HepG2 (cell line): Measurements from ENCODE around the gene TOP3B. TPM values are rescaled to one million over a fixed set of nuclear protein-coding genes. Genes with fewer than 3 reads are reported as not detected.

Source experiments
- ATAC-seq: fragments of 200-7000 bp; cut with Tn5 transposase; 3 replicates; pipeline ENCODE4 v1.9.1; 2020; ENCODE audit warnings: mild to moderate bottlenecking, moderate library complexity
- BruUV-seq: library from RNA; stranded (reverse); fragments of 400-500 nt; replicated peaks from 2 replicates; lab custom pipeline; 2021; lab: Mats Ljungman, UMichigan
- CTCF ChIA-PET: fragments of 300-600 bp; formaldehyde crosslinking; extraction: SDS; loops from one replicate; lab custom pipeline; 2021; ENCODE audit warnings: low total read pairs, inconsistent platforms, low intra/inter-chr PET ratio; lab: Yijun Ruan, JAX
- POLR2A ChIA-PET: fragments of 350-600 bp; sonication (Branson Sonifier 250); formaldehyde crosslinking; loops from one replicate; lab custom pipeline; 2020; ENCODE audit warnings: antibody characterized with exemption, inconsistent platforms; lab: Yijun Ruan, JAX
- DNase-seq: peaks from one replicate; pipeline ENCODE4 v3.0.0-alpha.2; 2015; ENCODE audit warnings: low spot score
- FAIRE-seq: peaks from 3 replicates; lab custom pipeline; 2011; peaks lifted over from hg19 to GRCh38; lab: Jason Lieb, UNC
- H2AFZ ChIP-seq: one replicate; pipeline ENCODE4 v1.6.1; 2011; ENCODE audit warnings: low read length, inconsistent platforms
- H3K27ac ChIP-seq: fragments of 300-600 bp; 3 replicates; pipeline ENCODE4 v1.8.0; 2011; ENCODE audit warnings: mixed run types, mild to moderate bottlenecking, mixed read lengths, low read length, inconsistent platforms; ENCODE audit not compliant: insufficient read depth; ENCODE audit errors: extremely low read length
- H3K27me3 ChIP-seq, 2 experiments: fragments of 200-600 bp in 1 of 2; 2 replicates in 1 of 2; 3 replicates in 1 of 2; pipeline versions ENCODE4 v1.6.0 to v1.8.0; 2011; ENCODE audit warnings: low read length in 2 of 2, mild to moderate bottlenecking in 2 of 2, moderate library complexity in 2 of 2, inconsistent platforms in 1 of 2; ENCODE audit not compliant: insufficient read depth in 2 of 2, control insufficient read depth in 1 of 2
- H3K36me3 ChIP-seq, 2 experiments: fragments of 200-600 bp in 1 of 2; replicated peaks in 1 of 2; 2 replicates in 1 of 2; 3 replicates in 1 of 2; pipeline versions ENCODE4 v1.5.1 to v1.8.0; 2011; ENCODE audit warnings: low read length in 2 of 2, inconsistent platforms in 1 of 2; ENCODE audit not compliant: insufficient read depth in 2 of 2, control insufficient read depth in 1 of 2
- H3K4me1 ChIP-seq: 2 replicates; pipeline ENCODE4 v1.5.1; 2012; ENCODE audit warnings: low read length, inconsistent platforms; ENCODE audit not compliant: insufficient read depth
- H3K4me2 ChIP-seq: 2 replicates; pipeline ENCODE4 v1.6.0; 2011; ENCODE audit warnings: low read depth, low read length, inconsistent platforms
- H3K4me3 ChIP-seq, 3 experiments: fragments of 200-600 bp in 1 of 3; sonication (generic), shearing (Covaris generic) in 1 of 3; replicated peaks in 1 of 3; 2 replicates each; pipeline ENCODE4 v1.5.1; 2011 to 2016; ENCODE audit warnings: low read length in 3 of 3, inconsistent platforms in 2 of 3, low read depth in 2 of 3, mild to moderate bottlenecking in 2 of 3, control low read depth in 1 of 3, mixed read lengths in 1 of 3; ENCODE audit not compliant: insufficient read depth in 1 of 3
- H3K79me2 ChIP-seq: one replicate; pipeline ENCODE4 v1.6.1; 2011; ENCODE audit warnings: low read length, inconsistent platforms; ENCODE audit not compliant: insufficient read depth
- H3K9ac ChIP-seq: 2 replicates; pipeline ENCODE4 v1.6.0; 2011; ENCODE audit warnings: mild to moderate bottlenecking, low read depth, low read length, inconsistent platforms; ENCODE audit not compliant: insufficient read depth
- H3K9me3 ChIP-seq: 2 replicates; pipeline ENCODE4 v1.5.1; 2012; ENCODE audit warnings: mild to moderate bottlenecking, low read length
- H4K20me1 ChIP-seq: 2 replicates; pipeline ENCODE4 v1.6.0; 2011; ENCODE audit warnings: inconsistent platforms, mild to moderate bottlenecking, low read length, moderate library complexity; ENCODE audit not compliant: insufficient read depth
- TCF12 ChIP-seq, 2 experiments: fragments of 450-650 bp in 1 of 2; sonication (generic) in 1 of 2; formaldehyde crosslinking in 1 of 2; IDR thresholded peaks; 2 replicates each; pipeline versions ENCODE4 v1.6.1 to v1.8.0; 2017 to 2022; ENCODE audit warnings: antibody characterized with exemption in 1 of 2, mild to moderate bottlenecking in 1 of 2, missing genetic modification reagents in 1 of 2, moderate library complexity in 1 of 2
- ZNF124 ChIP-seq: sonication (generic); formaldehyde crosslinking; IDR thresholded peaks from 2 replicates; pipeline ENCODE4 v1.4.0; 2020; ENCODE audit warnings: missing genetic modification reagents
- WGBS: methylation state at CpG from one replicate; pipeline ENCODE4 v1.1.6; 2017; ENCODE audit warnings: low lambda C conversion rate; 5-methylcytosine and 5-hydroxymethylcytosine counted together
- in situ Hi-C: cut with HindIII; loops from 2 replicates; pipeline ENCODE4 v1.10.0; 2017; ENCODE audit warnings: low pct_unique_long_range_greater_than_20kb; ENCODE audit not compliant: extremely low pct_ligation_motif_present
- intact Hi-C: fragments of 100-400 bp; cut with micrococcal nuclease; formaldehyde crosslinking; loops from one replicate; pipeline ENCODE4 v1.10.0; 2022; ENCODE audit not compliant: unreplicated experiment
- polyA plus RNA-seq, 8 experiments: library from polyadenylated mRNA; depleted of rRNA in 3 of 8; stranded (reverse) in 7 of 8; unstranded in 1 of 8; fragments of >200 nt; fragmentation: Illumina TruSeq in 4 of 8; extraction: Trizol in 4 of 8; gene quantifications; 2 replicates each; pipeline versions ENCODE4 v1.2.1 to v1.2.3, GENCODE V29; 2011 to 2016; ENCODE audit warnings: low read depth in 4 of 8, missing spikeins in 1 of 8, mixed read lengths in 1 of 8; ENCODE audit not compliant: insufficient read depth in 1 of 8
- total RNA-seq, 5 experiments: library from RNA; depleted of rRNA; stranded (reverse); fragments of >200 nt; fragmentation: Illumina TruSeq; extraction: Trizol; gene quantifications; 2 replicates each; pipeline ENCODE4 v1.2.3, GENCODE V29; 2016; ENCODE audit warnings: low read depth in 1 of 5

TOP3B gene
- total and polyA plus RNA-seq, 2 of the 13 experiments (the other 11 are each of a cell fraction or from before 2014, with no cell fraction given): 28.5 to 29.7 TPM

- Histone ChIP-seq H3K4me3 (no peak overlapping the region), H3K36me3 (peaks cover 4 to 24% of the 10 kb centered on the region in 2 experiments), H4K20me1 (no peaks in the 10 kb centered on the region), H2AFZ (no peak overlapping the region), H3K9ac (no peak overlapping the region), H3K9me3 (no peaks in the 10 kb centered on the region), H3K79me2 (peaks cover 14% of the 10 kb centered on the region), H3K4me1 (peaks cover 17% of the 10 kb centered on the region), H3K4me2 (no peak overlapping the region)
- DNase-seq (no peak), FAIRE-seq (no peak)
- POLR2A ChIA-PET: no interaction called here
- CTCF ChIA-PET: no interaction called here
- WGBS: 95% methylated on average over 11 of the region's 11 CpGs
- BruUV-seq: no TSS peak
- no peak for TF ChIP-seq ZNF124 (CRISPR knock-in tag)
- TF ChIP-seq, all 625 proteins: peak for 0
- Histone ChIP-seq H3K27ac (no peak overlapping the region), H3K27me3 (no peaks in the 10 kb centered on the region; a peak in 1 of 5 replicates)
- intact Hi-C loops: no loop called here
- no peak for ATAC-seq
- in situ Hi-C loops: no loop called here
Observed at GRCh38 chr22:21978564-21979386, 3.8 kb downstream of the TOP3B start.

DNA sequence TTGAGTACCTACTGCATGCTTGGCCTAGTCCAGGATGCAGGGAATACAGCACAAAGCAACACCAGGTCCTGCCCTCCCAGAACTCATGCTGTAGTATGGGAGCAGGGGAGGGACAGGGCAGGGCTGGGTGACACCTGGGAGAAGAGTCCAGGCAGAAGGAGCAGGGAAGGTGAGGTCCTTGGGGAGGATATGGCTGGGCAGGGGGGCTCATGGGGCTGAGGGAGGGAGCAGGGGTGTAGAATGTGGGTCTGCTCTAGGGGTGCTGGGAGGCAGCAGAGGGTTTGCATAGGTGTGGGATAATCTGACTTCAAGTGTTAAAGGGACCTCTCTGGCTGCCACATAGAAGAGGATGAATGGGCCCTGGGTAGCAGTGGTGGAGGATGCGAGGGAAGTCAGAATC is 4.8 kb downstream of the TOP3B start:
- no peak overlapping the region for H3K4me2 ChIP-seq
- TF ChIP-seq TCF12 (IDR thresholded peaks at IDR 0.05) (no peak), TCF12 (CRISPR knock-in tag; IDR thresholded peaks at IDR 0.05) (no peak)
- no peak overlapping the region for H3K27ac ChIP-seq
- H3K79me2 ChIP-seq: peaks cover 14% of the 10 kb centered on the region
- FAIRE-seq (no peak), ATAC-seq (no peak), DNase-seq (no peak)
- intact Hi-C loops: no loop called here
- ChIA-PET CTCF (no interaction called here), POLR2A (no interaction called here)
- peaks cover 17% of the 10 kb centered on the region for H3K4me1 ChIP-seq
- no peak overlapping the region for H2AFZ ChIP-seq
- no peaks in the 10 kb centered on the region for H4K20me1 ChIP-seq
- no peak overlapping the region for H3K4me3 ChIP-seq
- in situ Hi-C loops: no loop called here
- H3K9me3 ChIP-seq: no peaks in the 10 kb centered on the region
- BruUV-seq: no TSS peak
- H3K27me3 ChIP-seq: no peaks in the 10 kb centered on the region; a peak in 1 of 5 replicates
- no peak overlapping the region for H3K9ac ChIP-seq
- 95% methylated on average over 1 of the region's 1 CpG for WGBS
- peaks cover 7 to 31% of the 10 kb centered on the region in 2 experiments for H3K36me3 ChIP-seq
